RWPE2 (cell line): ENCODE data around the gene ZNF366.

ENCODE experiments used
- ATAC-seq: fragments of 200-7000 bp; cut with Tn5 transposase; 3 replicates; pipeline ENCODE4 v1.9.1; 2021; ENCODE audit warnings: low read depth
- DNase-seq: peaks from one replicate; pipeline ENCODE4 v3.0.0-alpha.2; 2020; ENCODE audit warnings: low spot score
- H3K27ac ChIP-seq: fragments of 450-650 bp; 2 replicates; pipeline ENCODE4 v1.5.1; 2017; ENCODE audit warnings: mild to moderate bottlenecking; ENCODE audit not compliant: poor library complexity, severe bottlenecking
- H3K27me3 ChIP-seq: fragments of 250-450 bp; sonication (Bioruptor Pico); 2 replicates; pipeline ENCODE4 v1.5.1; 2021; ENCODE audit warnings: mild to moderate bottlenecking, moderate library complexity; ENCODE audit not compliant: insufficient read depth, poor library complexity, severe bottlenecking
- H3K36me3 ChIP-seq: fragments of 250-450 bp; sonication (Bioruptor Pico); 2 replicates; pipeline ENCODE4 v1.5.1; 2020; ENCODE audit warnings: low read depth, mild to moderate bottlenecking, moderate library complexity
- H3K4me1 ChIP-seq: fragments of 250-450 bp; sonication (Bioruptor Pico); 2 replicates; pipeline ENCODE4 v1.5.1; 2021; ENCODE audit warnings: mild to moderate bottlenecking, moderate library complexity; ENCODE audit not compliant: insufficient read depth, poor library complexity, severe bottlenecking
- H3K4me3 ChIP-seq: fragments of 250-450 bp; sonication (Bioruptor Pico); 2 replicates; pipeline ENCODE4 v1.5.1; 2021; ENCODE audit warnings: mild to moderate bottlenecking, moderate library complexity; ENCODE audit not compliant: severe bottlenecking
- H3K9me3 ChIP-seq: fragments of 250-450 bp; sonication (Bioruptor Pico); 2 replicates; pipeline ENCODE4 v1.5.1; 2021; ENCODE audit warnings: mild to moderate bottlenecking, moderate library complexity; ENCODE audit not compliant: severe bottlenecking
- TF ChIP-seq, protein P1 (sequence below): fragments of 450-650 bp; IDR thresholded peaks from one replicate; pipeline ENCODE4 v1.5.1; 2017; ENCODE audit warnings: mild to moderate bottlenecking, moderate library complexity; ENCODE audit not compliant: poor library complexity, severe bottlenecking

Gene ZNF366

DNA sequence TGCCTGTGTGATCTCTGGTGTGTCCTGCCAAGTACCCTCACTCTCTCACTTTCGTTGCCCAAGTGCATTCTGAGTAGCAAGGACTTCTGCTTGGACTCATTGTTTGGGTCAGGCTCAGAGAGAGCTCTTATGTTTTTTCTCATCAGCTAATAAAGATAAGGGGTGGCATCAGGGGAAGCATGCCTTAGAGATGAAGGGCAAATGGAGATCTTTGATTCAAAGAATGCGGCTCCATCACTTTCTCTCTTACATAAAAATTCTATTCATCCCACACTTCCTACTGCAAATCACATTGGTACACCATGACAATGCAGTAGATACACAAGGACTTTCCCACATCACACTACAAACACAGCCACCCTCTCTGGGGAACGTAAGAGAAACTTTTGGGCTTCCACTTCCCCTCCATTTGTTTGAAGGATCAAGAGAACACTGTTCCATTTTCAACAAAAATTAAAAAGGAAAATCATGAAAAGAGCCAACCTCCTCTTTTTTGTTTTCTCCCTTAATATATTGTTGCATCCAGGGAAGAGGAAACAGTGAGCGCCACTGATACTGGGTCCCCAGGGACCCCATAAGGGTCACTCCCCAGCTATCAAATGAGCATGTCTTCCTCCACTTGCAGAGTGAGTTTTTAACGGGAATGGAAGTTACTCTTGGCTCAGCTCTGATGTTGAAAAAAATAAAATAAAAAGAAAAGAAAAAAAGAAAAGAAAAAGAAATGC lies 73.0 kb downstream of the ZNF366 start:
- Histone ChIP-seq H3K27ac (no peak overlapping the region), H3K4me3 (no peak overlapping the region), H3K4me1 (no peaks in the 10 kb centered on the region), H3K36me3 (no peaks in the 10 kb centered on the region), H3K27me3 (no peaks in the 10 kb centered on the region), H3K9me3 (no peaks in the 10 kb centered on the region)
- TF ChIP-seq, protein P1, sequence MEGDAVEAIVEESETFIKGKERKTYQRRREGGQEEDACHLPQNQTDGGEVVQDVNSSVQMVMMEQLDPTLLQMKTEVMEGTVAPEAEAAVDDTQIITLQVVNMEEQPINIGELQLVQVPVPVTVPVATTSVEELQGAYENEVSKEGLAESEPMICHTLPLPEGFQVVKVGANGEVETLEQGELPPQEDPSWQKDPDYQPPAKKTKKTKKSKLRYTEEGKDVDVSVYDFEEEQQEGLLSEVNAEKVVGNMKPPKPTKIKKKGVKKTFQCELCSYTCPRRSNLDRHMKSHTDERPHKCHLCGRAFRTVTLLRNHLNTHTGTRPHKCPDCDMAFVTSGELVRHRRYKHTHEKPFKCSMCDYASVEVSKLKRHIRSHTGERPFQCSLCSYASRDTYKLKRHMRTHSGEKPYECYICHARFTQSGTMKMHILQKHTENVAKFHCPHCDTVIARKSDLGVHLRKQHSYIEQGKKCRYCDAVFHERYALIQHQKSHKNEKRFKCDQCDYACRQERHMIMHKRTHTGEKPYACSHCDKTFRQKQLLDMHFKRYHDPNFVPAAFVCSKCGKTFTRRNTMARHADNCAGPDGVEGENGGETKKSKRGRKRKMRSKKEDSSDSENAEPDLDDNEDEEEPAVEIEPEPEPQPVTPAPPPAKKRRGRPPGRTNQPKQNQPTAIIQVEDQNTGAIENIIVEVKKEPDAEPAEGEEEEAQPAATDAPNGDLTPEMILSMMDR = no peak
- DNase-seq (no peak), ATAC-seq (no peak)

DNA sequence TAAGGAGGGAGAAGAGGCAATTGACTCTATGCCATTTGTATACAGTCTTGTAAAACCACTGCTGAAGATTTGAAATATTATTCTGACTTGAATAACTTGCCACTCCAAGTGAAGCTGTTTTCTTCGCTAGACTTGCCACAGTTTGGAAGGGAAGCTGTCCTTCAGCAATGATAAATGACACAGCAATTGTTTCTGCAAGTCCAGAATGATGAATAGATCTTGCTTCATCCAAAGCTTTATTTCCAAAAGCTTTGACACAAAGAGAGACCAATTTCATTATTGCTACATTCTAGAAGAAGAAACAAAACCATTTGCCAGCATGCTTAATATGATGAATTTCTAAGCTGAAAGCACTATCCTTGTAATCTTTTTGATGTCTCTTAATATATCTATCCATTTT lies 73.7 kb downstream of the ZNF366 start:
- TF ChIP-seq, protein P1 = no peak
- DNase-seq (no peak), ATAC-seq (no peak)
- Histone ChIP-seq H3K4me3 (no peak overlapping the region), H3K27me3 (no peaks in the 10 kb centered on the region), H3K36me3 (no peaks in the 10 kb centered on the region), H3K9me3 (no peaks in the 10 kb centered on the region), H3K4me1 (no peaks in the 10 kb centered on the region), H3K27ac (no peak overlapping the region)

DNA sequence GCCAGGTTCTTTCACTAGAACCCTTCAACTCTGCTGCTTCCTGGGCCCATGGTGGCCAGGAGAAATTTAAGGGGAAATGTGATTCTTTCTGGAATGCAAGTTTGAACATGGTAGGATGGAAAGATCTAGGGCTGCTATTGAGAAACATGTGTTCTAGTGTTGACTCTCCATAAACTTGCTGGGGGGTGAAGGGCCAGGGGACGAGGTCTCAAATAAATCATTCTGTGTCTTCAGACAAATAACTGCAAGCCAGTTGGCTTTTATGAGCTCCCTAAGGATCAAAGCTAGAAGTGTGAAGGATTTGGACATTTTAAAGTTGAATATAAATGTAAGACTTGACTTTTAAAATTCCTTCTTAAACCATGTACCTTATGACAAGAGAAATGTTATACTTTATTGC lies 78.5 kb downstream of the ZNF366 start:
- TF ChIP-seq, protein P1 = no peak
- Histone ChIP-seq H3K27ac (no peak overlapping the region), H3K4me1 (no peaks in the 10 kb centered on the region), H3K4me3 (no peak overlapping the region), H3K9me3 (no peaks in the 10 kb centered on the region), H3K27me3 (no peaks in the 10 kb centered on the region), H3K36me3 (no peaks in the 10 kb centered on the region)
- DNase-seq (no peak), ATAC-seq (no peak)

DNA sequence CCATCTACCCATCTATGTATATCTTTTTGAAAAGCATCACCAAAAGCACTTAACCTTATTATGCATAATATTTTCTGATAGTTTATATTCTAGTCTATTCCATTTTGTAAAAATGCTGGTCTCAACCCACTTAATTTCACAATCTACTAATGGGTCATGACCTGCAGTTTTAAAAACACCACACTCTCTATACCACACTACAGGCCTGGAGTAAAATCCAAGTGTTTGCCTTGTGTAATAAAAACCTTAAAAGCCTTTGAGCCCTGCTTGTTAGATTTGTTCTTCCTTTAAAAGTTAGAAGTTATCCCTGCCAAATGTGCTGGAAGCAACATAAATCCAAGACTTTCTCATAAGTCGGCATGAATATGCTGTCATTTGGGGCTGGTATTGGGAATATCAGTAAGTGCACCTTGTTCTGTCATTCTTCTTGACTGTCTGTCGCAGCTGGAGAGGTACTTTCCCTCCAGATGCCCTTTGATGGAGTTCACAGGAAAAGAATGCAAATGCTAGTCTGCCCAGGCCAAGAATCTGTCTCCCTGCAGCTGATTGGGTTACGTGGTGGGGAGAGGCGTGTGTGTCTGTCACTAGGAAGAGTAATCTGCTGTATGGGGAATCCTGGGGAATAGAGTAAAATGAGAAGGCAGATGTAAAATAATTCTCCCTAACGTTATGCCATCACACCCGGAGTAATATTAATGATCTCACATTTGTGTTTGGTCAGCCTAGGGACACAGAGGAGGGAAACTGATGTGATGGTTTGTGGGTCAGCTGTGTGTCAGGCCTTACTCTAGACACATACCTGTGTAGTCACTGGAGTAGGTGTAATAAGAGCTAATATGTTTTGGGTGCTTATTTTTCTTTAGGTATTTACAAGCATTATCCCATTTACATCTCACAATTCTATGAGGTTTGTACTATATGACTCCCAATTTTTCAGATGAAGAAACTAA lies 79.4 kb downstream of the ZNF366 start:
- H3K27ac ChIP-seq = no peak overlapping the region
- H3K4me3 ChIP-seq = no peak overlapping the region
- ATAC-seq (no peak), DNase-seq (no peak)
- H3K27me3 ChIP-seq = no peaks in the 10 kb centered on the region
- H3K9me3 ChIP-seq = no peaks in the 10 kb centered on the region
- TF ChIP-seq, protein P1 = no peak
- no peaks in the 10 kb centered on the region for H3K36me3 ChIP-seq
- H3K4me1 ChIP-seq = no peaks in the 10 kb centered on the region
